AG09309 (cell line): ENCODE measurements around the gene NOC2L.

Experiments
- DNase-seq: peaks from one replicate; pipeline ENCODE4 v3.0.0-alpha.2; 2010; ENCODE audit warnings: low read depth
- H3K4me3 ChIP-seq: 2 replicates; pipeline ENCODE4 v1.5.1; 2011; ENCODE audit warnings: mild to moderate bottlenecking, low read depth, low read length, moderate library complexity; ENCODE audit not compliant: control insufficient read depth
- TF ChIP-seq, protein P1 (sequence below): IDR thresholded peaks from 2 replicates; pipeline ENCODE4 v1.5.1; 2011; ENCODE audit warnings: mild to moderate bottlenecking, low read depth, low read length, inconsistent platforms; ENCODE audit not compliant: insufficient read depth, control insufficient read depth; ENCODE audit errors: missing control alignments

NOC2L gene

DNA sequence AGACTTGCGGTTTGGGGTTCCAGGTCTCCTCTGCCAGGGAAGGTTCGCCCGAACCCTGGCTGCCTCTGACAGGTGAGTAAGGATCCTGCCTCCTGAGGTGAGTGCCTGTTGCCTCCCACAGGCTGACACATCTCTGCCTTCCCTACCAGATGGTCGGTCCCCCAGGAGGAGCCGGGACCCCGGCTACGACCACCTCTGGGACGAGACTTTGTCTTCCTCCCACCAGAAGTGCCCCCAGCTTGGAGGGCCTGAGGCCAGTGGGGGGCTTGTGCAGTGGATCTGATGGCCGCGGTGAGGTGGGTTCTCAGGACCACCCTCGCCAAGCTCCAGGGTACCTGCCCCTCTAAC is 15.2 kb upstream of the NOC2L start:
- TF ChIP-seq, protein P1, sequence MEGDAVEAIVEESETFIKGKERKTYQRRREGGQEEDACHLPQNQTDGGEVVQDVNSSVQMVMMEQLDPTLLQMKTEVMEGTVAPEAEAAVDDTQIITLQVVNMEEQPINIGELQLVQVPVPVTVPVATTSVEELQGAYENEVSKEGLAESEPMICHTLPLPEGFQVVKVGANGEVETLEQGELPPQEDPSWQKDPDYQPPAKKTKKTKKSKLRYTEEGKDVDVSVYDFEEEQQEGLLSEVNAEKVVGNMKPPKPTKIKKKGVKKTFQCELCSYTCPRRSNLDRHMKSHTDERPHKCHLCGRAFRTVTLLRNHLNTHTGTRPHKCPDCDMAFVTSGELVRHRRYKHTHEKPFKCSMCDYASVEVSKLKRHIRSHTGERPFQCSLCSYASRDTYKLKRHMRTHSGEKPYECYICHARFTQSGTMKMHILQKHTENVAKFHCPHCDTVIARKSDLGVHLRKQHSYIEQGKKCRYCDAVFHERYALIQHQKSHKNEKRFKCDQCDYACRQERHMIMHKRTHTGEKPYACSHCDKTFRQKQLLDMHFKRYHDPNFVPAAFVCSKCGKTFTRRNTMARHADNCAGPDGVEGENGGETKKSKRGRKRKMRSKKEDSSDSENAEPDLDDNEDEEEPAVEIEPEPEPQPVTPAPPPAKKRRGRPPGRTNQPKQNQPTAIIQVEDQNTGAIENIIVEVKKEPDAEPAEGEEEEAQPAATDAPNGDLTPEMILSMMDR = no peak
- no peak overlapping the region for H3K4me3 ChIP-seq

DNA sequence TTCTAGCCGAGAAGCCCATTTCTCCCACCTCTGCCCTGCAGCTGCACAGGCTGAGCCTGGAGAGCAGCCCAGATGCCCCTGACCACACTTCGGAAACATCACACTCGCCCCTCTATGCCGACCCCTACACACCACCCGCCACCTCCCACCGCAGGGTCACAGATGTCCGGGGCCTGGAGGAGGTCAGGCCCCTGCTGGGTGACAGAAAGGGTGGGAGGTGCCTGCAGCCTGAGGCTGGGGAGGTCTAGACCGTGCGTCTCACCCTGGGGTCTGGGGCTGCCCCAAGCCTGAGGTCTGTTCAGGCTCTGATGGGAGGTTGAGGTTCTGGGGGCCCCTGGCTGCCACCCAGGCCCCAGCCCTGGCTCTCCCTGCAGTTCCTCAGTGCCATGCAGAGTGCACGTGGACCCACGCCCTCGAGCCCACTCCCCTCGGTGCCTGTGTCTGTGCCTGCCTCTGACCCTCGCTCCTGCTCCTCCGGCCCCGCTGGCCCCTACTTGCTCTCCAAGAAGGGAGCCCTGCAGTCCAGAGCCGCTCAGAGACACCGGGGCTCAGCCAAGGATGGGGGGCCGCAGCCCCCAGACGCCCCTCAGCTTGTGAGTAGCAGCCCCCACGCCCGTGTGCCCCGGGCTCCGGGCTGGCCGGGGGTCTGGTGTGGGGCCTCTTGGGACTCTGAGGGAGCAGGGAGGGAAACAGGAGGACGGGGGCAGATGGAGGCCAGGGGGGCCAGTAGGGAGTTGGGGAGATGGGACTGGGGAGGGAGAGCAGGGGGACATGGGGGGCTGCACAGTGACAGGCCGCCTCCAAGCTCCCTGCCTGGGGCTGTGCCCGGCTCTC is 14.6 kb upstream of the NOC2L start:
- H3K4me3 ChIP-seq = no peak overlapping the region
- DNase-seq = no peak
- TF ChIP-seq, protein P1 = no peak

More for the DNA sequence above, 15.2 kb upstream of the NOC2L start:
- DNase-seq = no peak

DNA sequence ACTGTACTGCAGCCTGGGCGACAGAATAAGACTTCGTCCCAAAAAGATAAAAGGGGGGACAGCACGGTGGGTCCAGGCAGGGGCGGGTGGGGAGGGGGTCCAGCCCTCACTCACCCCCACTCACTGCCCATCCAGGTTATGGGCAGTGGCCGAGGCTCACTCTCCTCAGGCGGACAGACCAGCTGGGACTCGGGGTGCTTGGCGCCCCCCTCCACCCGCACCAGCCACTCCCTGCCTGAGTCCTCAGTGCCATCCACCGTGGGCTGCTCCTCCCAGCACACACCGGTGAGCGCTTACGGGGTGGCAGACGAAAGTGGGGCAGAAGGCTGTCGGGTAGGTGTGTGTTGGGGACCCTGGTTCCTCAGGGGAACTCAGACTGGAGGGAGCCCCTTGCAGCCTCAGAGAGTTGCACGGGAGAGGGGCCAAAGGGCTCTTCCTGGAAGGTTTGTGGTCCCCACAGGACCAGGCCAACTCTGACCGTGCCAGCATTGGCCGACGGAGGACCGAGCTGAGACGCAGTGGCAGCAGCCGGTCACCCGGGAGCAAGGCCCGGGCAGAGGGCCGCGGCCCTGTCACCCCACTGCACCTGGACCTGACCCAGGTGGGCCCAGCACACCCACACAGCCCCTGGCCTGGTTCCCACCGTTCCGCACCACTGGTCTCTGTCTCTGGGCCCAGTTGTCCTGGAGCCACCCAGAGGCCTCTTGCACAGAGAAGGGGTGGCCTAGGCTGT is 13.8 kb upstream of the NOC2L start:
- no peak overlapping the region for H3K4me3 ChIP-seq
- TF ChIP-seq, protein P1 = no peak
- no peak for DNase-seq

DNA sequence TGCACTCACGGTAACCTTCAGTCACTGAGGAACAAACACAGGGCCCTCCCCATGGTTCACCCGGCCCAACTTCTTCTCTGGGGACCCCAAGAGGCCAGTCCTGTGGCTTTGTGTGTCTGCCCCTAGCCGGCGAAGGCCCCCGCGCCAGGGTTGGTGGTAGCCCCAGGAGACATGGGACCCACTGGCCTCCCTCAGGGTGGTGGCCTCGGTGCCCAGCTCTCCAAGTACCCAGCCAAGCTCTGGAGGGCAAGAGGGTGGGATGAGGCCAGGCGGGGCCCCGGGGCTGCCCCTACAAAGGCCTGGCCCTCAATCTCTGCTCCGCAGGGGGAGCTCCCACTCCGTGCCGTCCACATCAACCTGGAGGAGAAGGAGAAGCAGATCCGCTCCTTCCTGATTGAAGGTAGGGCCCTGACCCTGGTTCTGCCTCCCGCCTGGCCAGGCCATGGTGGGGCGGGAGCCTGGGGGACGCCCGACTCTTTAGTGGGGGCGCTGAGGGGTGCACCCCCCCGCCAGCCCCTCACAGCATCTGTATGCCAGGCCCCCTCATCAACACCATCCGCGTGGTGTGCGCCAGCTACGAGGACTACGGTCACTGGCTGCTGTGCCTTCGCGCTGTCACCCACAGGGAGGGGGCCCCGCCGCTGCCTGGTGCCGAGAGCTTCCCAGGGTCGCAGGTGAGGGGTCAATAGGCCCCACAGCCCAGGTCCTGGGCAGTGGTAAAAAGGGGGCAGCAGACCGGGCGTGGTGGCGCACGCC is 12.9 kb upstream of the NOC2L start:
- TF ChIP-seq, protein P1 = no peak
- H3K4me3 ChIP-seq = no peak overlapping the region
- no peak for DNase-seq

DNA sequence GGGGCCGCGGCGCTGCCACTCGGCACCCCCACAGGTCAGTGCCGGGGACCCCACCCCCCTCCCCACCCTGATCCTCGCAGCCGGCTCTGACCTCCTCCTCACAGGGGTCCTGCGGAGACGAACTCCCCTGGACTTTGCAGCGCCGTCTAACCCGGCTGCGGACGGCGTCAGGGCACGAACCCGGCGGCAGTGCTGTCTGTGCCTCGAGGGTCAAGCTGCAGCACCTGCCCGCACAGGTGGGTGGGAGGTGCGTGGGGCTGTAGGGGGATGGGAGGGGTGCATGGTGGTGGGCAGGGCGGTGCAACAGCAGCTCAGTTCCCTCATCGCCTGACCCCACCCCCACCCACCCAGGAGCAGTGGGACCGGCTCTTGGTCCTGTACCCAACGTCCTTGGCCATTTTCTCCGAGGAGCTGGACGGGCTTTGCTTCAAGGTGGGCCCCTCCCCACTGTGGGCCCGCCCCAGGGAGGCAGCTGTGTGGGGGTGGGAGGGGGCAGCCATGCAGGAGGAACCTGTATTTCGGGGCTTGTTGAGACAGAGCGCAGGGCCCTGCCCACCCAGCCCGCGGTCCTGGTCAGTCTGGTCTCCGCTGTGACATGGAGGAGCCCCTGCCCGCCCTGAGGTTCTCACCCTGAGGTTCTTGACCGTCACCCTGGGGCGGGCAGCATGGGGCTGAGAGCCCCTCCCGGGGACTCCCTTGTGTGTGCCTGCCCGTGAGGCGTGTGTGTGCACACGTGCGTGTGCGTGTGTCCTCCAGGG is 12.1 kb upstream of the NOC2L start:
- TF ChIP-seq, protein P1 = no peak
- H3K4me3 ChIP-seq = no peak overlapping the region
- no peak for DNase-seq
